HEK293 (cell line): ENCODE data around the gene SLC7A9.

ENCODE experiments used
- CTCF ChIA-PET: fragments of 350-600 bp; formaldehyde crosslinking; extraction: SDS; loops from one replicate; lab custom pipeline; 2021; ENCODE audit warnings: antibody characterized with exemption; lab: Yijun Ruan, JAX
- POLR2A ChIA-PET: fragments of 300-600 bp; formaldehyde crosslinking; extraction: SDS; loops from one replicate; lab custom pipeline; 2020; ENCODE audit warnings: antibody characterized with exemption, inconsistent platforms; lab: Yijun Ruan, JAX
- H3K27ac ChIP-seq: fragments of 200-500 bp; sonication (Bioruptor generic); 2 replicates; pipeline ENCODE4 v1.5.1; 2014; ENCODE audit warnings: low read depth, low read length, control low read depth, inconsistent platforms; ENCODE audit errors: extremely low read depth
- H3K36me3 ChIP-seq, 2 experiments: fragments of 200-500 bp in 1 of 2; sonication (Bioruptor generic) in 1 of 2; 1 replicate in 1 of 2; 2 replicates in 1 of 2; pipeline ENCODE4 v1.5.1; 2014 to 2017; ENCODE audit warnings: inconsistent platforms in 2 of 2, low read length in 2 of 2; ENCODE audit not compliant: control insufficient read depth in 2 of 2, insufficient read depth in 1 of 2
- H3K4me1 ChIP-seq: fragments of 200-500 bp; sonication (Bioruptor generic); 2 replicates; pipeline ENCODE4 v1.5.1; 2014; ENCODE audit warnings: mild to moderate bottlenecking, low read length, inconsistent platforms; ENCODE audit not compliant: control insufficient read depth, insufficient read depth
- H3K4me3 ChIP-seq: 2 replicates; pipeline ENCODE4 v1.5.1; 2011; ENCODE audit warnings: low read depth, mild to moderate bottlenecking, control low read depth, low read length, moderate library complexity
- H3K9me3 ChIP-seq: fragments of 200-500 bp; sonication (Bioruptor generic); 2 replicates; pipeline ENCODE4 v1.5.1; 2014; ENCODE audit warnings: low read depth, low read length, inconsistent platforms; ENCODE audit not compliant: control insufficient read depth, insufficient read depth
- FEZF1 ChIP-seq: fragments of 450-650 bp; formaldehyde crosslinking; IDR thresholded peaks from 2 replicates; pipeline ENCODE4 v1.5.1; 2016; ENCODE audit warnings: missing biosample characterization, missing genetic modification characterization
- GFI1B ChIP-seq: fragments of 450-650 bp; formaldehyde crosslinking; IDR thresholded peaks from 2 replicates; pipeline ENCODE4 v1.5.1; 2016; ENCODE audit warnings: missing biosample characterization, missing genetic modification characterization
- KLF8 ChIP-seq: fragments of 450-650 bp; formaldehyde crosslinking; IDR thresholded peaks from 2 replicates; pipeline ENCODE4 v1.5.1; 2016; ENCODE audit warnings: missing biosample characterization, missing genetic modification characterization
- REPIN1 ChIP-seq: fragments of 450-650 bp; formaldehyde crosslinking; IDR thresholded peaks from 2 replicates; pipeline ENCODE4 v1.5.1; 2017; ENCODE audit warnings: missing biosample characterization, missing genetic modification characterization, low read depth
- SALL2 ChIP-seq: fragments of 450-650 bp; formaldehyde crosslinking; IDR thresholded peaks from 2 replicates; pipeline ENCODE4 v1.5.0; 2017; ENCODE audit warnings: missing biosample characterization, mild to moderate bottlenecking, missing genetic modification characterization, borderline replicate concordance
- ZIC2 ChIP-seq: fragments of 450-650 bp; formaldehyde crosslinking; IDR thresholded peaks from 2 replicates; pipeline ENCODE4 v1.5.1; 2016; ENCODE audit warnings: missing biosample characterization, missing genetic modification characterization
- ZNF138 ChIP-seq: fragments of 450-650 bp; formaldehyde crosslinking; IDR thresholded peaks from 2 replicates; pipeline ENCODE4 v1.5.1; 2016; ENCODE audit warnings: missing biosample characterization, missing genetic modification characterization, borderline replicate concordance
- ZNF146 ChIP-seq: fragments of 450-650 bp; formaldehyde crosslinking; IDR thresholded peaks from 2 replicates; pipeline ENCODE4 v1.5.1; 2016; ENCODE audit warnings: missing biosample characterization, missing genetic modification characterization
- ZNF174 ChIP-seq: fragments of 450-650 bp; formaldehyde crosslinking; IDR thresholded peaks from 2 replicates; pipeline ENCODE4 v1.5.0; 2017; ENCODE audit warnings: missing biosample characterization, mild to moderate bottlenecking, missing genetic modification characterization
- ZNF26 ChIP-seq: fragments of 450-650 bp; formaldehyde crosslinking; IDR thresholded peaks from 2 replicates; pipeline ENCODE4 v1.5.1; 2016; ENCODE audit warnings: missing biosample characterization, missing genetic modification characterization
- ZNF416 ChIP-seq: fragments of 450-650 bp; formaldehyde crosslinking; IDR thresholded peaks from 2 replicates; pipeline ENCODE4 v1.5.1; 2016; ENCODE audit warnings: missing biosample characterization, missing genetic modification characterization
- ZNF600 ChIP-seq: fragments of 450-650 bp; formaldehyde crosslinking; IDR thresholded peaks from 2 replicates; pipeline ENCODE4 v1.5.1; 2016; ENCODE audit warnings: missing biosample characterization, missing genetic modification characterization
- ZNF623 ChIP-seq: fragments of 450-650 bp; formaldehyde crosslinking; IDR thresholded peaks from 2 replicates; pipeline ENCODE4 v1.5.1; 2016; ENCODE audit warnings: missing biosample characterization, missing genetic modification characterization
- ZNF747 ChIP-seq: fragments of 450-650 bp; formaldehyde crosslinking; IDR thresholded peaks from 2 replicates; pipeline ENCODE4 v1.5.1; 2016; ENCODE audit warnings: missing biosample characterization, missing genetic modification characterization
- ZNF768 ChIP-seq: fragments of 450-650 bp; formaldehyde crosslinking; IDR thresholded peaks from 2 replicates; pipeline ENCODE4 v1.5.1; 2018; ENCODE audit warnings: missing biosample characterization, mild to moderate bottlenecking, missing genetic modification characterization
- ZNF785 ChIP-seq: fragments of 450-650 bp; formaldehyde crosslinking; IDR thresholded peaks from 2 replicates; pipeline ENCODE4 v1.5.1; 2016; ENCODE audit warnings: missing biosample characterization, missing genetic modification characterization
- ZSCAN30 ChIP-seq: fragments of 450-650 bp; IDR thresholded peaks from 2 replicates; pipeline ENCODE4 v1.5.1; 2018; ENCODE audit warnings: missing biosample characterization, mild to moderate bottlenecking, missing genetic modification characterization, moderate library complexity
- TF ChIP-seq, protein P1 (sequence below): fragments of 450-650 bp; formaldehyde crosslinking; IDR thresholded peaks from 2 replicates; pipeline ENCODE4 v1.5.1; 2016; ENCODE audit warnings: missing biosample characterization, missing genetic modification characterization
- TF ChIP-seq, protein P2 (sequence below): fragments of 450-650 bp; formaldehyde crosslinking; IDR thresholded peaks from 2 replicates; pipeline ENCODE4 v1.5.1; 2016; ENCODE audit warnings: missing biosample characterization, missing genetic modification characterization
- TF ChIP-seq, protein P3 (sequence below): fragments of 450-650 bp; formaldehyde crosslinking; IDR thresholded peaks from 2 replicates; pipeline ENCODE4 v1.5.1; 2017; ENCODE audit warnings: missing biosample characterization, missing genetic modification characterization
- TF ChIP-seq, protein P4 (sequence below): fragments of 450-650 bp; formaldehyde crosslinking; IDR thresholded peaks from 2 replicates; pipeline ENCODE4 v1.5.1; 2017; ENCODE audit warnings: missing biosample characterization, missing genetic modification characterization

The SLC7A9 gene

GRCh38 chr19:32866061-32866460 lies 3.5 kb downstream of the SLC7A9 start:
- peaks cover 2% of the 10 kb centered on the region; the same call in 1 of the 2 replicates for H3K4me1 ChIP-seq
- ChIA-PET CTCF (interaction anchor here (0.7 to 1.0 kb wide), 4 partner anchors 12 to 550 kb away, joined by 3 read pairs; no protein-coding TSS in a partner anchor), POLR2A (interaction anchor here (1.3 kb wide), 1 partner anchor 19 kb away, joined by 3 read pairs; no protein-coding TSS in a partner anchor)
- no peaks in the 10 kb centered on the region for H3K9me3 ChIP-seq
- no peak overlapping the region for H3K27ac ChIP-seq
- no peak overlapping the region for H3K4me3 ChIP-seq
- no peaks in the 10 kb centered on the region; a peak in 1 of 3 replicates for H3K36me3 ChIP-seq
- TF ChIP-seq ZNF785 (no peak), ZNF600 (peak; percentile 76), ZIC2 (peak; percentile 46)
- TF ChIP-seq, protein P1, sequence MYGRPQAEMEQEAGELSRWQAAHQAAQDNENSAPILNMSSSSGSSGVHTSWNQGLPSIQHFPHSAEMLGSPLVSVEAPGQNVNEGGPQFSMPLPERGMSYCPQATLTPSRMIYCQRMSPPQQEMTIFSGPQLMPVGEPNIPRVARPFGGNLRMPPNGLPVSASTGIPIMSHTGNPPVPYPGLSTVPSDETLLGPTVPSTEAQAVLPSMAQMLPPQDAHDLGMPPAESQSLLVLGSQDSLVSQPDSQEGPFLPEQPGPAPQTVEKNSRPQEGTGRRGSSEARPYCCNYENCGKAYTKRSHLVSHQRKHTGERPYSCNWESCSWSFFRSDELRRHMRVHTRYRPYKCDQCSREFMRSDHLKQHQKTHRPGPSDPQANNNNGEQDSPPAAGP (tag by site-specific recombination), result 0 out of 2 replicates have a peak, but pooled peaks have one; percentile 32

DNA sequence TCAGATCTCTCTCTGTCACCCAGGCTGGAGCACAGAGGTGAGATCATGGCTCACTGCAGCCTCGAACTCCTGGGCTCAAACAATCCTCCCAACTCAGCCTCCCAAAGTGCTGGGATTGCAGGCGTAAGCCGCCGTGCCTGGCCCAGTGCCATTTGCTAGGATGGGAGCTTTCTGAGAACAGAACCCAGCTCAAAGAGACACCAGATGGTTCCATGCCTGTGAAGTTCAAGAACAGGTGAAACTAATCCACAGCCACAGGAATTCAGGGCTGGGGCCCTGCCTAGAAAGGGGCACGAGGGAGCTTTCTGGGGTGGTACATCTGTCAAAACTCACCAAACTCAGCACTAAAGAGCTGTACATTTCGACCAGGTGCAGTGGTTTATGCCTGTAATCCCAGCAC lies 4.2 kb downstream of the SLC7A9 start:
- ChIA-PET CTCF (no interaction called here), POLR2A (no interaction called here)
- Histone ChIP-seq H3K9me3 (no peaks in the 10 kb centered on the region), H3K36me3 (no peaks in the 10 kb centered on the region; a peak in 1 of 3 replicates), H3K4me3 (no peak overlapping the region), H3K4me1 (no peaks in the 10 kb centered on the region), H3K27ac (no peak overlapping the region)
- TF ChIP-seq ZNF138 (no peak), ZNF747 (tag by site-specific recombination) (no peak), ZSCAN30 (no peak), ZNF174 (no peak), ZNF26 (tag by site-specific recombination) (no peak), REPIN1 (tag by site-specific recombination) (no peak), ZNF623 (tag by site-specific recombination) (no peak), SALL2 (no peak), FEZF1 (tag by site-specific recombination) (no peak), GFI1B (tag by site-specific recombination) (no peak), ZNF768 (tag by site-specific recombination) (no peak), KLF8 (tag by site-specific recombination) (no peak), ZNF416 (no peak), ZNF146 (no peak)
- TF ChIP-seq, protein P2, sequence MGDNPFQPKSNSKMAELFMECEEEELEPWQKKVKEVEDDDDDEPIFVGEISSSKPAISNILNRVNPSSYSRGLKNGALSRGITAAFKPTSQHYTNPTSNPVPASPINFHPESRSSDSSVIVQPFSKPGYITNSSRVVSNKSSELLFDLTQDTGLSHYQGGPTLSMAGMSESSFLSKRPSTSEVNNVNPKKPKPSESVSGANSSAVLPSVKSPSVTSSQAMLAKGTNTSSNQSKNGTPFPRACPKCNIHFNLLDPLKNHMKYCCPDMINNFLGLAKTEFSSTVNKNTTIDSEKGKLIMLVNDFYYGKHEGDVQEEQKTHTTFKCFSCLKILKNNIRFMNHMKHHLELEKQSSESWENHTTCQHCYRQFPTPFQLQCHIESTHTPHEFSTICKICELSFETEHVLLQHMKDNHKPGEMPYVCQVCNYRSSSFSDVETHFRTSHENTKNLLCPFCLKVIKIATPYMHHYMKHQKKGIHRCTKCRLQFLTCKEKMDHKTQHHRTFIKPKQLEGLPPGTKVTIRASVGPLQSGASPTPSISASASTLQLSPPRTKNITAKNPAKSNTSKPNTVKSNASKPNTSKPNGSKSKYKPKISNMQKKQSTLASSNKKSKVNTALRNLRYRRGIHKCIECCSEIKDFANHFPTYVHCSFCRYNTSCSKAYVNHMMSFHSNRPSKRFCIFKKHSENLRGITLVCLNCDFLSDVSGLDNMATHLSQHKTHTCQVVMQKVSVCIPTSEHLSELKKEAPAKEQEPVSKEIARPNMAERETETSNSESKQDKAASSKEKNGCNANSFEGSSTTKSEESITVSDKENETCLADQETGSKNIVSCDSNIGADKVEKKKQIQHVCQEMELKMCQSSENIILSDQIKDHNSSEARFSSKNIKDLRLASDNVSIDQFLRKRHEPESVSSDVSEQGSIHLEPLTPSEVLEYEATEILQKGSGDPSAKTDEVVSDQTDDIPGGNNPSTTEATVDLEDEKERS (tag by site-specific recombination), result no peak
- TF ChIP-seq, protein P3, sequence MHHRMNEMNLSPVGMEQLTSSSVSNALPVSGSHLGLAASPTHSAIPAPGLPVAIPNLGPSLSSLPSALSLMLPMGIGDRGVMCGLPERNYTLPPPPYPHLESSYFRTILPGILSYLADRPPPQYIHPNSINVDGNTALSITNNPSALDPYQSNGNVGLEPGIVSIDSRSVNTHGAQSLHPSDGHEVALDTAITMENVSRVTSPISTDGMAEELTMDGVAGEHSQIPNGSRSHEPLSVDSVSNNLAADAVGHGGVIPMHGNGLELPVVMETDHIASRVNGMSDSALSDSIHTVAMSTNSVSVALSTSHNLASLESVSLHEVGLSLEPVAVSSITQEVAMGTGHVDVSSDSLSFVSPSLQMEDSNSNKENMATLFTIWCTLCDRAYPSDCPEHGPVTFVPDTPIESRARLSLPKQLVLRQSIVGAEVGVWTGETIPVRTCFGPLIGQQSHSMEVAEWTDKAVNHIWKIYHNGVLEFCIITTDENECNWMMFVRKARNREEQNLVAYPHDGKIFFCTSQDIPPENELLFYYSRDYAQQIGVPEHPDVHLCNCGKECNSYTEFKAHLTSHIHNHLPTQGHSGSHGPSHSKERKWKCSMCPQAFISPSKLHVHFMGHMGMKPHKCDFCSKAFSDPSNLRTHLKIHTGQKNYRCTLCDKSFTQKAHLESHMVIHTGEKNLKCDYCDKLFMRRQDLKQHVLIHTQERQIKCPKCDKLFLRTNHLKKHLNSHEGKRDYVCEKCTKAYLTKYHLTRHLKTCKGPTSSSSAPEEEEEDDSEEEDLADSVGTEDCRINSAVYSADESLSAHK (tag by site-specific recombination), result no peak
- TF ChIP-seq, protein P4, sequence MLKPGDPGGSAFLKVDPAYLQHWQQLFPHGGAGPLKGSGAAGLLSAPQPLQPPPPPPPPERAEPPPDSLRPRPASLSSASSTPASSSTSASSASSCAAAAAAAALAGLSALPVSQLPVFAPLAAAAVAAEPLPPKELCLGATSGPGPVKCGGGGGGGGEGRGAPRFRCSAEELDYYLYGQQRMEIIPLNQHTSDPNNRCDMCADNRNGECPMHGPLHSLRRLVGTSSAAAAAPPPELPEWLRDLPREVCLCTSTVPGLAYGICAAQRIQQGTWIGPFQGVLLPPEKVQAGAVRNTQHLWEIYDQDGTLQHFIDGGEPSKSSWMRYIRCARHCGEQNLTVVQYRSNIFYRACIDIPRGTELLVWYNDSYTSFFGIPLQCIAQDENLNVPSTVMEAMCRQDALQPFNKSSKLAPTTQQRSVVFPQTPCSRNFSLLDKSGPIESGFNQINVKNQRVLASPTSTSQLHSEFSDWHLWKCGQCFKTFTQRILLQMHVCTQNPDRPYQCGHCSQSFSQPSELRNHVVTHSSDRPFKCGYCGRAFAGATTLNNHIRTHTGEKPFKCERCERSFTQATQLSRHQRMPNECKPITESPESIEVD, result no peak
